Measurements from ENCODE around the gene ATG16L2. TPM values are rescaled to one million over a fixed set of nuclear protein-coding genes. Genes with fewer than 3 reads are reported as not detected.
A peak's percentile ranks its signal among the peaks of the same experiment; 100 is the strongest.

ATG16L2 gene
- total RNA-seq, 1 donor from 2014 or later: 44.0 TPM

DNA sequence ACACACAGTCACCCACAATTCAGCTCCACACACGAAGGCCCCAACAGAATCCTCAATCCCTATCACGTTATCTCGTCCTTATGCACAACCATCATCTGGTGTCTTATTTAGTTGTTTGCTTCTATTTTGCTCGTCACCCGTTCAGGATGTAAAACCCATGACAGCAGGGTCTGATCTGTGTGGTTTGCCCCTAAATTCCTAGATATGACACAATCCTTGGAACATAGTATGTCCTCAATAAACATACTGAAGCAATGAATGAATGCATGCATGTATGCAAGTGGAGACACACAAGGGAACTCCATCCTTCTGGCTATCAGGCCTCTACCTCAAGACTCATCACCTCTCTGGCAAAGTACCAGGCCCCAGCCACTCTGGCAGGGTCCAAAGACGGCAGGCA, 40.5 kb upstream of the ATG16L2 start:
- Mint-ChIP-seq H3K4me1 (peaks cover 26% of the 10 kb centered on the region), H3K9me3 (no peaks in the 10 kb centered on the region), H3K4me3 (no peak overlapping the region), H3K36me3 (no peaks in the 10 kb centered on the region), H3K27me3 (ENCODE audit: low read depth) (no peaks in the 10 kb centered on the region), H3K27ac (peak overlapping the region; percentile 85)
- no peak for DNase-seq (ENCODE audit: low spot score in 2 of 2, unreplicated experiment in 2 of 2)
- TF ChIP-seq, protein P1, sequence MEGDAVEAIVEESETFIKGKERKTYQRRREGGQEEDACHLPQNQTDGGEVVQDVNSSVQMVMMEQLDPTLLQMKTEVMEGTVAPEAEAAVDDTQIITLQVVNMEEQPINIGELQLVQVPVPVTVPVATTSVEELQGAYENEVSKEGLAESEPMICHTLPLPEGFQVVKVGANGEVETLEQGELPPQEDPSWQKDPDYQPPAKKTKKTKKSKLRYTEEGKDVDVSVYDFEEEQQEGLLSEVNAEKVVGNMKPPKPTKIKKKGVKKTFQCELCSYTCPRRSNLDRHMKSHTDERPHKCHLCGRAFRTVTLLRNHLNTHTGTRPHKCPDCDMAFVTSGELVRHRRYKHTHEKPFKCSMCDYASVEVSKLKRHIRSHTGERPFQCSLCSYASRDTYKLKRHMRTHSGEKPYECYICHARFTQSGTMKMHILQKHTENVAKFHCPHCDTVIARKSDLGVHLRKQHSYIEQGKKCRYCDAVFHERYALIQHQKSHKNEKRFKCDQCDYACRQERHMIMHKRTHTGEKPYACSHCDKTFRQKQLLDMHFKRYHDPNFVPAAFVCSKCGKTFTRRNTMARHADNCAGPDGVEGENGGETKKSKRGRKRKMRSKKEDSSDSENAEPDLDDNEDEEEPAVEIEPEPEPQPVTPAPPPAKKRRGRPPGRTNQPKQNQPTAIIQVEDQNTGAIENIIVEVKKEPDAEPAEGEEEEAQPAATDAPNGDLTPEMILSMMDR (IDR thresholded peaks at IDR 0.05; ENCODE audit: unreplicated experiment): no peak

DNA sequence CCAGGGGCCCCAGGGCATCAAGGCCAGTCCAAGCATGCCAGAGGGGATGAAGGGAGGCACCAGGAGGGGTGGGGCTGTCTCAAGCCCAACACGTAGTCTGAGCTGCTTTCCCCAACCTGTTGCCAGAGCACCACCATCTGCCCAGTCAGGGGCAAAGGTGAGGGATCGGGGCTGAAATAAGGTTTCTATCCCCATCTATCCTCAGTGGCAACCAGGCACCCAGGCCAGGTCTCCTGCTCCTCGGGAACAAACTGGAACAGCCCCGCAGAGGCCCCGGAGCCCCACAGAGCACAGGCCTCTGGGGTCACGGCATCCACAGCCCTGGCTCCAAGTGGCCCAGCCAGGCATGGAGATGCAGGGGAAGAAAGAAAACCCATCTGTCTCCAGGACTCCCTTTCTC, 39.7 kb upstream of the ATG16L2 start:
- Mint-ChIP-seq H3K36me3 (no peaks in the 10 kb centered on the region), H3K27me3 (ENCODE audit: low read depth) (no peaks in the 10 kb centered on the region), H3K9me3 (no peaks in the 10 kb centered on the region), H3K4me3 (no peak overlapping the region), H3K4me1 (peaks cover 30% of the 10 kb centered on the region), H3K27ac (no peak overlapping the region)
- TF ChIP-seq, protein P1 (IDR thresholded peaks at IDR 0.05; ENCODE audit: unreplicated experiment): no peak
- DNase-seq (ENCODE audit: low spot score in 2 of 2, unreplicated experiment in 2 of 2): no peak

DNA sequence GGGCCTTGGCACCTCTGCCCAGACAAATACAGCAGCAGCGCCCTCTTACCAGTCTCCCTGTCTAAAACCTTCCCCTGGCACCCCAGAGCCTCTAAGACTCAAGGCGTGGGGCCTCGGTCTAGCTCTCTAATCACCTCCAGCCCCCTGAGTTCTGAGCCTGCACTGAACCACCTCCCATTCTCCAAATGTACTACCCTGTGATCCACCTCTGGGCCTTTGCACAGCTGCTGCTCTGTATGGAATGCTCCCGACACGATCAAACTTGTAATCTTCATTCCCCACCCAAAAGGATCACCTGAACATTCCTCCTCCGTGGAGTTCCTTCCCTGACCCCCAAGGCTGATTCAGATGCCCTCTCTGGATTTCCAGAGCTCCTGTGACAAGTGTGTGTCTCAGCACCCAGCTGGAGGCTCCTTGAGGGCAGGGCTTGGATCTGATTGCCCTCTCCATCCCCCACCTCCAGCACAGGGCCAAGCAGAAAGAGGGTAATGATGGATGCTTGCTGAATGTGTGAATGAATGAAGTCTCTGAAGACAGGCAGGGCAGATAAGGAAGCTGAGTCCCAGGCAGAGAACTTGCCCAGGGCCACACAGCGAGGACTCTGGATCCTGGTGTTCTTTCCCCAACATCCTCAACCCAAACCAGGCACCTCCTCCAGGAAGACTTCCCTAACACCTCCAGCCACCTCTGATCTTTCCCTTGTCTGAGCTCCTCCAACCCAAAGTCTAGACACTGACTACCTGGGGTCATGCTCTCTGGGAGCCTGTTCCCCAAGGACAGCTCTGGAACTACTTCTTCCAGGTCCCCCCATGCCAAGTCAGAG, 38.7 kb upstream of the ATG16L2 start:
- H3K4me1 Mint-ChIP-seq: peaks cover 38% of the 10 kb centered on the region
- H3K27ac Mint-ChIP-seq: peak overlapping the region; percentile 33
- H3K9me3 Mint-ChIP-seq: no peaks in the 10 kb centered on the region
- H3K27me3 Mint-ChIP-seq (ENCODE audit: low read depth): no peaks in the 10 kb centered on the region
- no peak overlapping the region for H3K4me3 Mint-ChIP-seq
- DNase-seq (ENCODE audit: low spot score in 2 of 2, unreplicated experiment in 2 of 2): no peak
- TF ChIP-seq, protein P1 (IDR thresholded peaks at IDR 0.05; ENCODE audit: unreplicated experiment): no peak
- no peaks in the 10 kb centered on the region for H3K36me3 Mint-ChIP-seq

DNA sequence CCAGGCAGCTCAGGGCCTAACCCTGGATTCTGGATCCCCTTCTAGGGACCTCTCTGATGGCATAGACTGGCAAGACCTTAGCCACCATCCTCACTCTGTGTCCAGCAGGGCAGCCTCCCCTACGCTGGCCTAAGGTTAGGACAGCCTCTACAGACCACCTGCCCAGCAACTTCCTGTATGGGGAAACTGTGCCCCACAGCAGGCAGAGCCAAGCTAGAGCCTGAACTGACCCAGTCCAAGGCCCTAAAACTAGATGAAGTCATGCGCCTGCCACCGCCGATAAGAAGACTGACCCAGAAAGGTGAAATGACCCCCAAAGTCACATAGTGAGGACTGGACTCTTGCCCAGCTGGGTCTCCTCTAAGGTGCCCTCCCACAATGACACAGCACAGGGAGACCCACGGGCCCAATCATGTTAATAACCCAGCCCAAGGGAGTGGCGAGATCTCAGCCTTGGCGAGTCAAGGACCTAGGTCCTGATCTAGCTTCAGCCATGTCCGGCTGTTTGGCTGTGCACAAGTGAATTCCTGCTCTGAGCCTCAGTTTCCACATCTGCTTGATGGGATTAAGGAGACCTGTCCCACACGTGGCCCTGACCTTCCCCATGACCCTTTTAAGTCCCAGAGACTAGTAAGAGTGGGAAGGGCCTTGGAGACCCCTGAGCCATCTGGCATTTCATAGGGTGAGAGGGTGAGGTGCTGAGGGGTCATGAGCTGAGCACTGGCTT, 37.9 kb upstream of the ATG16L2 start:
- DNase-seq (ENCODE audit: low spot score in 2 of 2, unreplicated experiment in 2 of 2): no peak
- Mint-ChIP-seq H3K4me1 (peaks cover 41% of the 10 kb centered on the region), H3K9me3 (no peaks in the 10 kb centered on the region), H3K36me3 (no peaks in the 10 kb centered on the region), H3K27ac (no peak overlapping the region), H3K27me3 (ENCODE audit: low read depth) (no peaks in the 10 kb centered on the region), H3K4me3 (no peak overlapping the region)
- TF ChIP-seq, protein P1 (IDR thresholded peaks at IDR 0.05; ENCODE audit: unreplicated experiment): no peak

DNA sequence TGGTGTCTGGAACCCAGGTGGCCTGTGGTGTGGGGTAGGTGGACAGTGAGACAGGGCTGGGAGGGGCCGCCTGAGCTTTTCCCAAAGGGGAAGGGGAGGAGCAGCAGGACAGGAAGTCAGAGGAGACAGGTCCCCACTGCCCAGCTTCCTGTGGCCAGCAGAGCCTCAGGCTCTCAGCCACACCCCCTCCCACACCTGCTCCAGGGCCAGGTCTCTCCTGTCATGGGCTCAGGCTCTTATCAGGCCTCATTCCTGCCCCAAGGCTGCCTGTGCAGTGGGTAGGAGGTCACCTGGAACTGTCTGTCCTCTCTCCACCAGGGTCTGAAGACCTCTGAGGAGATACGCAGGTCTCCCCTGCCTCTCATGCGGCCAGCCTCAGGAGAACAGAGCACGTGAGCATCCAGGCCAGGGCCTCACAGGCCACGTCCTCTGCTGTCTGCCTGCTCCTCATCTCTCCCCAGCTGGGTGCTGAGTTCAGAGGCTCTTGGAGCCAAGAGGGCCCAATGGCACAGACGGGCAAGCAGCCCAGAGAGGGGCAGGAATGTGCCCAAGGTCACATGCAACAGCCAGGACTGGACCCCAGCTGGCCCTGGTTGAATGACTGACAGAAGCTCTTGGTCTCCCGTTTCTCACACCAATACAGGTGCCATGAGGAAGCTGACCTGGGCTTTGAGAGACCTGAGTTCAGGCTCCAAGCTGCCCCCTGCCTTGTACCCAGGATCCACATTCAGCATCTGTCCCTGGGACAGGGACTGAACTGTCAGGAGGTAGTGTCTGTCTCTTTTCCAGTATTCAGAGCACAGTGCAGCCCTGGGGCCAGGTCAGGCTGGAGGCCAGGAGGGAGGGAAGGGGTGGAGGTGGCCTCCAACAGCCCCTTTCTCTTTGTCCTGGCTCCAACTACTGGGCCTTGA, 37.1 kb upstream of the ATG16L2 start:
- Mint-ChIP-seq H3K4me1 (peaks cover 44% of the 10 kb centered on the region), H3K36me3 (no peaks in the 10 kb centered on the region), H3K9me3 (no peaks in the 10 kb centered on the region), H3K27ac (no peak overlapping the region), H3K27me3 (ENCODE audit: low read depth) (no peaks in the 10 kb centered on the region), H3K4me3 (no peak overlapping the region)
- TF ChIP-seq, protein P1 (IDR thresholded peaks at IDR 0.05; ENCODE audit: unreplicated experiment): no peak
- DNase-seq (ENCODE audit: low spot score in 2 of 2, unreplicated experiment in 2 of 2): no peak
